Smooth muscle cell (in vitro differentiated cells): ENCODE data around the gene SLC2A3. TPM values are rescaled to one million over a fixed set of nuclear protein-coding genes. Genes with fewer than 3 reads are reported as not detected.
A peak's percentile ranks its signal among the peaks of the same experiment; 100 is the strongest.
"Not testable (repeated sequence)": the region's sequence is repeated elsewhere in the genome, so short reads cannot be mapped to it uniquely, and the experiment has no call there.

ENCODE experiments used
- DNase-seq: peaks from one replicate; lab custom pipeline; 2025; ENCODE audit not compliant: unreplicated experiment; lab: John Stamatoyannopoulos, UW
- H2AFZ ChIP-seq: fragments of 200-600 bp; sonication (generic); 2 replicates; pipeline ENCODE4 v1.6.0; 2016; ENCODE audit warnings: antibody characterized with exemption, low read depth, mild to moderate bottlenecking
- H3F3A ChIP-seq: fragments of 200-600 bp; sonication (generic); 2 replicates; pipeline ENCODE4 v1.6.0; 2017; ENCODE audit warnings: antibody characterized with exemption, low read depth
- H3K27ac ChIP-seq: fragments of 200-600 bp; sonication (generic); 2 replicates; pipeline ENCODE4 v1.5.1; 2016; ENCODE audit warnings: low read depth, mild to moderate bottlenecking
- H3K27me3 ChIP-seq: fragments of 200-600 bp; sonication (generic); 2 replicates; pipeline ENCODE4 v1.6.1; 2016; ENCODE audit warnings: low read depth, mild to moderate bottlenecking
- H3K36me3 ChIP-seq: fragments of 200-600 bp; sonication (generic); 2 replicates; pipeline ENCODE4 v1.5.1; 2016; ENCODE audit warnings: low read depth
- H3K4me1 ChIP-seq: fragments of 200-600 bp; sonication (generic); 2 replicates; pipeline ENCODE4 v1.5.1; 2016; ENCODE audit warnings: low read depth
- H3K4me2 ChIP-seq: fragments of 200-600 bp; sonication (generic); 2 replicates; pipeline ENCODE4 v1.6.0; 2016; ENCODE audit warnings: mild to moderate bottlenecking
- H3K4me3 ChIP-seq: fragments of 200-600 bp; sonication (generic); 2 replicates; pipeline ENCODE4 v1.5.1; 2016; ENCODE audit warnings: mild to moderate bottlenecking
- H3K79me2 ChIP-seq: fragments of 200-600 bp; sonication (generic); 2 replicates; pipeline ENCODE4 v1.6.0; 2016; ENCODE audit warnings: low read depth, mild to moderate bottlenecking
- H3K9ac ChIP-seq: fragments of 200-600 bp; sonication (generic); 2 replicates; pipeline ENCODE4 v1.6.0; 2016; ENCODE audit warnings: low read depth
- H3K9me3 ChIP-seq: fragments of 200-600 bp; sonication (generic); replicated peaks from 2 replicates; pipeline ENCODE4 v1.5.1; 2016; ENCODE audit warnings: low read depth
- H4K20me1 ChIP-seq: fragments of 200-600 bp; sonication (generic); 2 replicates; pipeline ENCODE4 v1.6.0; 2016; ENCODE audit warnings: low read depth
- WGBS: methylation state at CpG from one replicate; pipeline ENCODE4 v1.1.7; 2016; ENCODE audit warnings: low lambda C conversion rate; 5-methylcytosine and 5-hydroxymethylcytosine counted together
- polyA plus RNA-seq: library from polyadenylated mRNA; unstranded; fragments of >200 nt; fragmentation: Nextera tagmentation; extraction: Ambion mirVana; gene quantifications from 2 replicates; pipeline ENCODE4 v1.2.1, GENCODE V29; 2016
- total RNA-seq: library from RNA; depleted of rRNA; stranded (reverse); fragments of >200 nt; gene quantifications from 2 replicates; pipeline ENCODE4 v1.2.3, GENCODE V29; 2014
- TF ChIP-seq, protein P1 (sequence below): fragments of 200-600 bp; sonication (generic); IDR thresholded peaks from 2 replicates; pipeline ENCODE4 v1.5.1; 2017; ENCODE audit warnings: borderline replicate concordance, mild to moderate bottlenecking, antibody characterized with exemption; ENCODE audit not compliant: insufficient read depth, poor library complexity, severe bottlenecking

Gene SLC2A3
- 938 and 998 TPM in 2 replicates for total RNA-seq
- 211 and 466 TPM in 2 replicates for polyA plus RNA-seq

DNA sequence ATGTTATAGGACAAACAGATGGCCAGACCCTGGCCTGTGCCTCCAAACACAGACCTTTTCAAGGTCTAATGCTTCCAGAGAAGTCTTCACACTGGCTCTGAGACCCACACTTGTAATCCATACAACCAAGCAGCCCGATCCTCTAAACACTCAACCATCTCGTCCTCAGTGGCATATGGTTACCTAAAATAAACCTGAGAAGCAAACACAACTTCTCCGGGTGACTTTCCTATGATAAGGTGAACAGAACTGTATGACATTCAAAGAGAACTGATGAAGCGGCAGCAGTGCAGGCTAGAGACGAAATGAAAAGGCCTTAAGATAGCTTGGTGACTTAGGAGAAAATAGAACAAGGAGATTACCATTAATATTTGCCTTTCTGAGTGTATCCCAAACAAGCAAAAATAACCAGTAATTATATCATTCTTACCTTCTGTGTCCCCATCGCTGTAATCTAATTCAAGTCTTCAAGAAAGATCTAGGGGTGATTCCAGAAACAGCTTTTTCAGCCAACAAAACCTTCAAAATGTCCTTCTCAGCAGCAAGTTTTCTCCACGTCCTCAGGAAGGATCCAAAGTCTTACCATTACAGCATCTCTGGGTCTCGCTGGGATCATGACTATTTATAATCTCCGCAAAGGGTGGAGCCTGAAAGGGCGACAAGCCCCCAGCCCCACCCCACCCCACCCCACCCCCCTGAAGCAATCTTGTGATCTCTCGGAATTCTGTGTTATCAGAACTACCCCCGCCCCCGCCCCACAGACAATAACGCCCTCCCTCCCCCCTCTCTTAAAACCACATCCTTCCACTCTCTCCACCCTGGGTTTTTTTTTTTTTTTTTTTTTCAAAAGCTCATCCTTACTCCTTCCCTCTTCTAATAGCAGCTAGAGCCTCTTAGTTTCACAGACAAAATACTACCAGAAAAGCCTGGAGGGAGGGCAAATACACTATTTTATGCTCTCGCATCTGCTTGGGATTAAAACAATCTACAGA, at the start of gene SLC2A3:
SLC2A3 (minus strand) TSS at position 598 of the 992 bp plus-strand sequence; CDS start at position 445, 153 bp downstream.
- TF ChIP-seq, protein P1, sequence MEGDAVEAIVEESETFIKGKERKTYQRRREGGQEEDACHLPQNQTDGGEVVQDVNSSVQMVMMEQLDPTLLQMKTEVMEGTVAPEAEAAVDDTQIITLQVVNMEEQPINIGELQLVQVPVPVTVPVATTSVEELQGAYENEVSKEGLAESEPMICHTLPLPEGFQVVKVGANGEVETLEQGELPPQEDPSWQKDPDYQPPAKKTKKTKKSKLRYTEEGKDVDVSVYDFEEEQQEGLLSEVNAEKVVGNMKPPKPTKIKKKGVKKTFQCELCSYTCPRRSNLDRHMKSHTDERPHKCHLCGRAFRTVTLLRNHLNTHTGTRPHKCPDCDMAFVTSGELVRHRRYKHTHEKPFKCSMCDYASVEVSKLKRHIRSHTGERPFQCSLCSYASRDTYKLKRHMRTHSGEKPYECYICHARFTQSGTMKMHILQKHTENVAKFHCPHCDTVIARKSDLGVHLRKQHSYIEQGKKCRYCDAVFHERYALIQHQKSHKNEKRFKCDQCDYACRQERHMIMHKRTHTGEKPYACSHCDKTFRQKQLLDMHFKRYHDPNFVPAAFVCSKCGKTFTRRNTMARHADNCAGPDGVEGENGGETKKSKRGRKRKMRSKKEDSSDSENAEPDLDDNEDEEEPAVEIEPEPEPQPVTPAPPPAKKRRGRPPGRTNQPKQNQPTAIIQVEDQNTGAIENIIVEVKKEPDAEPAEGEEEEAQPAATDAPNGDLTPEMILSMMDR, result no peak
- H3K9ac ChIP-seq, result peak within 1 kb of the TSS; percentile 93
- H4K20me1 ChIP-seq, result peaks cover 50% of the 10 kb centered on the region
- H3K27me3 ChIP-seq, result no peaks in the 10 kb centered on the region
- H3K36me3 ChIP-seq, result no peaks in the 10 kb centered on the region
- peaks cover 46% of the 10 kb centered on the region for H3K79me2 ChIP-seq
- peak within 1 kb of the TSS; percentile 93 for H3K4me2 ChIP-seq
- peak within 1 kb of the TSS; percentile 80 for H3K4me3 ChIP-seq
- H3K4me1 ChIP-seq, result peaks cover 13% of the 10 kb centered on the region
- peak within 1 kb of the TSS; percentile 82 for H2AFZ ChIP-seq
- DNase-seq, result peak; percentile 23
- H3K27ac ChIP-seq, result peak within 1 kb of the TSS; percentile 84
- WGBS, result under 1% methylated on average over 15 of the region's 15 CpGs
- peaks cover 8% of the 10 kb centered on the region for H3F3A ChIP-seq
- H3K9me3 ChIP-seq, result no peaks in the 10 kb centered on the region

- H3K27me3 ChIP-seq, result no peaks in the 10 kb centered on the region
- H3K4me3 ChIP-seq, result no peak overlapping the region
- no peaks in the 10 kb centered on the region for H4K20me1 ChIP-seq
- peaks cover 12% of the 10 kb centered on the region for H3K4me1 ChIP-seq
- no peak overlapping the region for H3K4me2 ChIP-seq
- H3K27ac ChIP-seq, result no peak overlapping the region
- no peaks in the 10 kb centered on the region for H3K36me3 ChIP-seq
- no peaks in the 10 kb centered on the region for H3K79me2 ChIP-seq
- H3K9ac ChIP-seq, result no peak overlapping the region
- no peak for DNase-seq
- no peaks in the 10 kb centered on the region for H3K9me3 ChIP-seq
- TF ChIP-seq, protein P1, result no peak
- H2AFZ ChIP-seq, result no peak overlapping the region
- WGBS, result 92% methylated on average over 5 of the region's 5 CpGs
- H3F3A ChIP-seq, result no peaks in the 10 kb centered on the region
Observed at GRCh38 chr12:7984900-7985299, 48.9 kb upstream of the SLC2A3 start.

- WGBS, result 92% methylated on average over 1 of the region's 1 CpG
- not testable (repeated sequence) for H3K4me1 ChIP-seq, H3K79me2 ChIP-seq, H3F3A ChIP-seq, H4K20me1 ChIP-seq, DNase-seq, H3K9ac ChIP-seq, H3K9me3 ChIP-seq, H3K4me3 ChIP-seq, H3K4me2 ChIP-seq, H3K27me3 ChIP-seq, H3K36me3 ChIP-seq, H2AFZ ChIP-seq
- peak overlapping the region; percentile 19 for H3K27ac ChIP-seq
Observed at GRCh38 chr12:7983460-7983859, 47.5 kb upstream of the SLC2A3 start.

DNA sequence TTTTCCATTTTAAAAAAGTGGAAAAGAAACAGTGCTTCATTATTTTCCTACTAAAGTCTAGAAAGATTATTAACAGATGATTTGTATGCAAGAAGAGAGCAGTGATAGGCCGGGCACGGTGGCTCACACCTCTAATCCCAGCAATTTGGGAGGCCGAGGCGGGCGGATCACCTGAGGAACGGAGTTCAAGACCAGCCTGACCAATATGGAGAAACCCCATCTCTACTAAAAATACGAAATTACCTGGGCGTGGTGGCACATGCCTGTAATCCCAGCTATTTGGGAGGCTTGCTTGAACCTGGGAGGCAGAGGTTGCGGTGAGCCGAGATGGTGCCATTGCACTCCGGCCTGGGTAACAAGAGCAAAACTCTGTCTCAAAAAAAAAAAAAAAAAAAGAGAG, 47.0 kb upstream of the SLC2A3 start:
- not testable (repeated sequence) for H2AFZ ChIP-seq, DNase-seq, H3K4me3 ChIP-seq, H3K36me3 ChIP-seq, H3K9me3 ChIP-seq, H3K79me2 ChIP-seq, H4K20me1 ChIP-seq, H3K4me1 ChIP-seq, H3K27me3 ChIP-seq, H3F3A ChIP-seq, H3K9ac ChIP-seq, H3K4me2 ChIP-seq
- H3K27ac ChIP-seq, result peak overlapping the region; percentile 48
- WGBS, result 78% methylated on average over 11 of the region's 11 CpGs

DNA sequence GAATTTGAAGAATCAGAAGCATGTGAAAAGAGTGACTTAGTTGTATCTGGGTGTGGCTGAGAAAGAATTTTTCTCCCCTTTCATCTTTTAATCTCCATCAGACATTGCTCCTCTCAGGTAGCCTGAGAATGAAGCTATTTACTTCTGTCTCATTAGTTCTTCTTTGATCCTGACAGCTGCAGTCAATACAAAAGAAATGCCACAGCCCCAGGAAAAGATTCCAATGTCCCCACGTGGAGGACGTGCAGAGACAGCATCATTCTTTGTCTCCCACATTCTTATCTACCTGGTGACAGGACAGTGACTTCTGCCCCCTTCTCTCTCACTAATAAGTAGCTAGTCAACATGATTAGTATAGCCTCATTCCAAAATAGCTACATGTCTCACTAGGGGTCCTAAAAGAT, 46.3 kb upstream of the SLC2A3 start:
- not testable (repeated sequence) for H3K9ac ChIP-seq, H3K27me3 ChIP-seq, H3K79me2 ChIP-seq, H3K36me3 ChIP-seq, H3K4me1 ChIP-seq, DNase-seq, H3K9me3 ChIP-seq, H2AFZ ChIP-seq, H3K4me3 ChIP-seq, H3F3A ChIP-seq, H4K20me1 ChIP-seq, H3K4me2 ChIP-seq
- 37% methylated on average over 2 of the region's 2 CpGs for WGBS
- peak overlapping the region; percentile 48 for H3K27ac ChIP-seq
